Gastrocnemius medialis (tissue), 4 donors: ENCODE measurements around the gene NAP1L4. TPM values are rescaled to one million over a fixed set of nuclear protein-coding genes. Genes with fewer than 3 reads are reported as not detected.

Source experiments
- ATAC-seq, 2 donors: fragments of 150-250 bp; one replicate each; pipeline ENCODE4 v1.9.1; 2016
- DNase-seq, 2 donors: peaks; one replicate each; pipeline ENCODE4 v3.0.0-alpha.2; 2019
- H3K27ac ChIP-seq, 4 donors: fragments of 200-600 bp; sonication (generic); 1 replicate in 1 of 4; 2 replicates in 3 of 4; pipeline ENCODE4 v1.5.1; 2016 to 2018; ENCODE audit warnings: mild to moderate bottlenecking in 2 of 4, moderate library complexity in 1 of 4
- H3K27me3 ChIP-seq, 3 donors: fragments of 200-600 bp; sonication (generic) in 2 of 3; 1 replicate in 1 of 3; 2 replicates in 2 of 3; pipeline versions ENCODE4 v1.5.1 to v1.6.0; 2016 to 2019; ENCODE audit warnings: mild to moderate bottlenecking in 1 of 3, moderate library complexity in 1 of 3
- H3K36me3 ChIP-seq, 2 donors: fragments of 200-600 bp; sonication (generic) in 1 of 2; one replicate each; pipeline ENCODE4 v1.5.1; 2017 to 2018
- H3K4me1 ChIP-seq, 2 donors: fragments of 200-600 bp; sonication (generic) in 1 of 2; one replicate each; pipeline ENCODE4 v1.5.1; 2016 to 2017; ENCODE audit warnings: mild to moderate bottlenecking in 2 of 2
- H3K4me3 ChIP-seq, 4 donors: fragments of 200-600 bp; sonication (generic) in 3 of 4; 1 replicate in 1 of 4; 2 replicates in 3 of 4; pipeline ENCODE4 v1.5.1; 2016 to 2019; ENCODE audit warnings: mild to moderate bottlenecking in 2 of 4
- H3K9me3 ChIP-seq, 3 donors: fragments of 200-600 bp; sonication (generic) in 2 of 3; 1 replicate in 1 of 3; 2 replicates in 2 of 3; pipeline ENCODE4 v1.5.1; 2016 to 2019
- CTCF ChIP-seq, 5 experiments: fragments of 450-650 bp in 3 of 5; fragments of 200-600 bp in 2 of 5; sonication (generic) in 2 of 5; IDR thresholded peaks in 4 of 5; conservative IDR thresholded peaks in 1 of 5; 1 replicate in 4 of 5; 2 replicates in 1 of 5; pipeline ENCODE4 v1.5.1; 2016 to 2019; ENCODE audit warnings: antibody characterized with exemption in 5 of 5, mild to moderate bottlenecking in 3 of 5, moderate library complexity in 3 of 5
- POLR2A ChIP-seq, 2 donors: fragments of 450-650 bp; IDR thresholded peaks; one replicate each; pipeline ENCODE4 v1.6.1; 2017; ENCODE audit warnings: antibody characterized with exemption in 2 of 2, mild to moderate bottlenecking in 2 of 2, moderate library complexity in 2 of 2
- in situ Hi-C, 4 donors: fragments of 200-750 bp; cut with MboI; loops; one replicate each; pipeline versions ENCODE4 v1.15.0 to v1.8.0; 2017; ENCODE audit warnings: low sequenced_read_pairs in 4 of 4
- intact Hi-C: fragments of 100-400 bp; cut with DNase I; formaldehyde crosslinking; loops from one replicate; pipeline ENCODE4 v1.15.1; 2023; ENCODE audit warnings: low total_unique reads
- total RNA-seq, 4 donors: library from RNA; depleted of rRNA; stranded (reverse); fragments of >200 nt; gene quantifications; one replicate each; pipeline versions ENCODE4 v1.1.0 to v1.2.3, GENCODE V29; 2016

NAP1L4 gene
- total RNA-seq, 4 donors from 2014 or later, result 86.4 to 123 (median 111) TPM

- Histone ChIP-seq H3K27ac (no peak overlapping the region), H3K4me1 (no peaks in the 10 kb centered on the region), H3K4me3 (no peak overlapping the region), H3K9me3 (no peaks in the 10 kb centered on the region), H3K36me3 (peaks cover 5 to 72% of the 10 kb centered on the region in 2 donors), H3K27me3 (no peaks in the 10 kb centered on the region)
- ATAC-seq, result no peak
- TF ChIP-seq POLR2A (IDR thresholded peaks at IDR 0.05) (no peak), CTCF (IDR thresholded peaks at IDR 0.05 in 4 of 5, conservative IDR thresholded peaks at IDR 0.05 in 1 of 5) (no peak)
- intact Hi-C loops, result no loop called here
- in situ Hi-C loops, result no loop called here
- no peak for DNase-seq
Measured at GRCh38 chr11:2951231-2952110, 40.7 kb downstream of the NAP1L4 start.

- no peaks in the 10 kb centered on the region for H3K9me3 ChIP-seq
- H3K27ac ChIP-seq, result no peak overlapping the region
- ATAC-seq (no peak), DNase-seq (no peak)
- peaks cover 2 to 4% of the 10 kb centered on the region in 2 donors for H3K4me1 ChIP-seq
- peaks cover 5 to 66% of the 10 kb centered on the region in 2 donors for H3K36me3 ChIP-seq
- TF ChIP-seq CTCF (IDR thresholded peaks at IDR 0.05 in 4 of 5, conservative IDR thresholded peaks at IDR 0.05 in 1 of 5) (no peak), POLR2A (IDR thresholded peaks at IDR 0.05) (no peak)
- no peak overlapping the region for H3K4me3 ChIP-seq
- in situ Hi-C loops, result no loop called here
- intact Hi-C loops, result no loop called here
- no peaks in the 10 kb centered on the region for H3K27me3 ChIP-seq
Measured at GRCh38 chr11:2950825-2951224, 41.3 kb downstream of the NAP1L4 start.

GRCh38 chr11:2949920-2950319 is 42.2 kb downstream of the NAP1L4 start:
- Histone ChIP-seq H3K36me3 (peaks cover 5 to 57% of the 10 kb centered on the region in 2 donors), H3K9me3 (no peaks in the 10 kb centered on the region), H3K27ac (no peak overlapping the region), H3K27me3 (no peaks in the 10 kb centered on the region), H3K4me3 (no peak overlapping the region), H3K4me1 (peaks cover 8 to 9% of the 10 kb centered on the region in 2 donors)
- no peak for ATAC-seq
- intact Hi-C loops (no loop called here), in situ Hi-C loops (no loop called here)
- DNase-seq, result no peak
- no peak for TF ChIP-seq POLR2A (IDR thresholded peaks at IDR 0.05)
- TF ChIP-seq CTCF (IDR thresholded peaks at IDR 0.05 in 4 of 5, conservative IDR thresholded peaks at IDR 0.05 in 1 of 5), result no peak

GRCh38 chr11:2947744-2948143 is 44.4 kb downstream of the NAP1L4 start:
- no peaks in the 10 kb centered on the region for H3K9me3 ChIP-seq
- no peak overlapping the region for H3K27ac ChIP-seq
- H3K4me3 ChIP-seq, result no peak overlapping the region
- in situ Hi-C loops (no loop called here), intact Hi-C loops (no loop called here)
- DNase-seq, result no peak
- H3K4me1 ChIP-seq, result peaks cover 8 to 9% of the 10 kb centered on the region in 2 donors
- no peaks in the 10 kb centered on the region for H3K27me3 ChIP-seq
- H3K36me3 ChIP-seq, result peaks cover 5 to 47% of the 10 kb centered on the region in 2 donors
- TF ChIP-seq POLR2A (IDR thresholded peaks at IDR 0.05), result no peak
- TF ChIP-seq CTCF (IDR thresholded peaks at IDR 0.05 in 4 of 5, conservative IDR thresholded peaks at IDR 0.05 in 1 of 5), result no peak
- ATAC-seq, result no peak
